Mucosa of rectum (tissue), 2 donors: ENCODE measurements around the gene ACOT2.
A peak's percentile ranks its signal among the peaks of the same experiment; 100 is the strongest.

Source experiments
- H3K27ac ChIP-seq, 2 donors: one replicate each; pipeline ENCODE4 v1.7.0; 2013; ENCODE audit warnings: inconsistent platforms in 2 of 2, low read depth in 2 of 2, low read length in 2 of 2
- H3K27me3 ChIP-seq, 2 donors: one replicate each; pipeline ENCODE4 v1.7.0; 2013; ENCODE audit warnings: low read length in 2 of 2; ENCODE audit not compliant: control insufficient read depth in 2 of 2, insufficient read depth in 2 of 2
- H3K36me3 ChIP-seq, 2 donors: one replicate each; pipeline ENCODE4 v1.7.0; 2013; ENCODE audit warnings: low read length in 2 of 2; ENCODE audit not compliant: control insufficient read depth in 2 of 2, insufficient read depth in 2 of 2
- H3K4me1 ChIP-seq, 2 donors: one replicate each; pipeline ENCODE4 v1.7.0; 2013; ENCODE audit warnings: low read length in 2 of 2, mild to moderate bottlenecking in 1 of 2; ENCODE audit not compliant: control insufficient read depth in 2 of 2, insufficient read depth in 2 of 2
- H3K4me3 ChIP-seq, 2 donors: one replicate each; pipeline ENCODE4 v1.7.0; 2013; ENCODE audit warnings: low read length in 2 of 2
- H3K9ac ChIP-seq, 2 donors: one replicate each; pipeline ENCODE4 v1.7.0; 2013; ENCODE audit warnings: low read length in 2 of 2, low read depth in 1 of 2, mild to moderate bottlenecking in 1 of 2
- H3K9me3 ChIP-seq, 2 donors: one replicate each; pipeline ENCODE4 v1.7.0; 2013; ENCODE audit warnings: low read length in 2 of 2; ENCODE audit not compliant: control insufficient read depth in 2 of 2
- donor health status: healthy.
- donor health status: Normal muscosa, but diverticular disease.

The ACOT2 gene

GRCh38 chr14:73613046-73613383, 44.0 kb downstream of the ACOT2 start:
- Histone ChIP-seq H3K9ac (peak overlapping the region; percentile 56 to 66), H3K27ac (peak overlapping the region in 1 of 2 donors; percentile 74), H3K9me3 (no peaks in the 10 kb centered on the region), H3K4me3 (peak overlapping the region; percentile 67 to 83), H3K4me1 (peaks cover 0 to 4% of the 10 kb centered on the region in 2 donors), H3K27me3 (no peaks in the 10 kb centered on the region), H3K36me3 (no peaks in the 10 kb centered on the region)

- Histone ChIP-seq H3K9ac (no peak overlapping the region), H3K4me1 (peaks cover 0 to 4% of the 10 kb centered on the region in 2 donors), H3K9me3 (no peaks in the 10 kb centered on the region), H3K27ac (no peak overlapping the region), H3K4me3 (peak overlapping the region in 1 of 2 donors; percentile 83), H3K36me3 (no peaks in the 10 kb centered on the region), H3K27me3 (no peaks in the 10 kb centered on the region)
Observed at GRCh38 chr14:73613419-73613963, 44.5 kb downstream of the ACOT2 start.

GRCh38 chr14:73616831-73617230, 47.8 kb downstream of the ACOT2 start:
- Histone ChIP-seq H3K36me3 (no peaks in the 10 kb centered on the region), H3K27ac (no peak overlapping the region), H3K4me3 (no peak overlapping the region), H3K27me3 (no peaks in the 10 kb centered on the region), H3K9ac (no peak overlapping the region), H3K4me1 (peaks cover 0 to 4% of the 10 kb centered on the region in 2 donors), H3K9me3 (no peaks in the 10 kb centered on the region)

GRCh38 chr14:73619524-73619923, 50.5 kb downstream of the ACOT2 start:
- H3K4me1 ChIP-seq: no peaks in the 10 kb centered on the region
- no peak overlapping the region for H3K9ac ChIP-seq
- no peaks in the 10 kb centered on the region for H3K36me3 ChIP-seq
- H3K27ac ChIP-seq: no peak overlapping the region
- H3K27me3 ChIP-seq: no peaks in the 10 kb centered on the region
- H3K9me3 ChIP-seq: no peaks in the 10 kb centered on the region
- no peak overlapping the region for H3K4me3 ChIP-seq

GRCh38 chr14:73620268-73620667, 51.3 kb downstream of the ACOT2 start:
- Histone ChIP-seq H3K4me1 (no peaks in the 10 kb centered on the region), H3K9ac (no peak overlapping the region), H3K4me3 (no peak overlapping the region), H3K9me3 (no peaks in the 10 kb centered on the region), H3K27me3 (no peaks in the 10 kb centered on the region), H3K36me3 (no peaks in the 10 kb centered on the region), H3K27ac (no peak overlapping the region)

- Histone ChIP-seq H3K4me3 (no peak overlapping the region), H3K9ac (no peak overlapping the region), H3K4me1 (no peaks in the 10 kb centered on the region), H3K27ac (no peak overlapping the region), H3K9me3 (no peaks in the 10 kb centered on the region), H3K36me3 (no peaks in the 10 kb centered on the region), H3K27me3 (no peaks in the 10 kb centered on the region)
Observed at GRCh38 chr14:73623504-73624054, 54.6 kb downstream of the ACOT2 start.
